NCI-H510A treated with DMSO at 0.1 percent for 48 hours (cell line): ENCODE results near the gene SMAD3.
A peak's percentile ranks its signal among the peaks of the same experiment; 100 is the strongest.
"Not testable (repeated sequence)": the region's sequence is repeated elsewhere in the genome, so short reads cannot be mapped to it uniquely, and the experiment has no call there.

Experiments
- DNase-seq: peaks from one replicate; lab custom pipeline; 2025; lab: John Stamatoyannopoulos, UW

Gene SMAD3

GRCh38 chr15:67145710-67146109 lies 80.3 kb downstream of the SMAD3 start:
- DNase-seq, result no peak

GRCh38 chr15:67146234-67146633 lies 80.8 kb downstream of the SMAD3 start:
- DNase-seq, result peak; percentile 10

GRCh38 chr15:67146875-67147381 lies 81.5 kb downstream of the SMAD3 start:
- peak; percentile 47 for DNase-seq

- no peak for DNase-seq
Measured at GRCh38 chr15:67147396-67147949, 82.1 kb downstream of the SMAD3 start.

- DNase-seq, result no peak
Measured at GRCh38 chr15:67148196-67148701, 82.8 kb downstream of the SMAD3 start.

- no peak for DNase-seq
Measured at GRCh38 chr15:67149068-67149772, 83.8 kb downstream of the SMAD3 start.

- DNase-seq, result no peak
Measured at GRCh38 chr15:67149773-67150022, 84.3 kb downstream of the SMAD3 start.

GRCh38 chr15:67150023-67150860 lies 84.8 kb downstream of the SMAD3 start:
- no peak for DNase-seq

- DNase-seq, result no peak
Measured at GRCh38 chr15:67152429-67152828, 87.0 kb downstream of the SMAD3 start.

- DNase-seq, result not testable (repeated sequence)
Measured at GRCh38 chr15:67153044-67153443, 87.6 kb downstream of the SMAD3 start.

- DNase-seq, result no peak
Measured at GRCh38 chr15:67154249-67154648, 88.8 kb downstream of the SMAD3 start.

- no peak for DNase-seq
Measured at GRCh38 chr15:67156426-67156825, 91.0 kb downstream of the SMAD3 start.

GRCh38 chr15:67156834-67157233 lies 91.4 kb downstream of the SMAD3 start:
- no peak for DNase-seq

GRCh38 chr15:67157521-67158252 lies 92.3 kb downstream of the SMAD3 start:
- DNase-seq, result no peak

- DNase-seq, result no peak
Measured at GRCh38 chr15:67158367-67158766, 93.0 kb downstream of the SMAD3 start.

GRCh38 chr15:67161412-67161811 lies 96.0 kb downstream of the SMAD3 start:
- no peak for DNase-seq

- DNase-seq, result no peak
Measured at GRCh38 chr15:67161881-67162280, 96.5 kb downstream of the SMAD3 start.

GRCh38 chr15:67163180-67163579 lies 97.8 kb downstream of the SMAD3 start:
- DNase-seq, result no peak

GRCh38 chr15:67164401-67164791 lies 99.0 kb downstream of the SMAD3 start:
- no peak for DNase-seq

GRCh38 chr15:67164811-67165253 lies 99.4 kb downstream of the SMAD3 start:
- DNase-seq, result no peak

GRCh38 chr15:67165254-67166253 lies 100.2 kb downstream of the SMAD3 start:
- DNase-seq, result no peak
